Endothelial cell of umbilical vein (primary cell): Measurements from ENCODE around the gene PDGFB. TPM values are rescaled to one million over a fixed set of nuclear protein-coding genes. Genes with fewer than 3 reads are reported as not detected.
A peak's percentile ranks its signal among the peaks of the same experiment; 100 is the strongest.

Source experiments
- BruUV-seq: library from RNA; stranded (reverse); fragments of 400-500 nt; replicated peaks from 2 replicates; lab custom pipeline; 2021; lab: Mats Ljungman, UMichigan
- CTCF ChIA-PET: fragments of 300-600, 350-600 bp; sonication (Branson Sonifier 250); formaldehyde crosslinking; loops from one replicate; lab custom pipeline; 2021; ENCODE audit warnings: antibody characterized with exemption, inconsistent platforms; lab: Charles Lee
- POLR2A ChIA-PET: fragments of 300-600, 350-600 bp; sonication (Branson Sonifier 250); formaldehyde crosslinking; loops from one replicate; lab custom pipeline; 2021; ENCODE audit warnings: antibody characterized with exemption, inconsistent platforms; lab: Charles Lee
- DNase-seq: peaks from one replicate; pipeline ENCODE4 v3.0.0-alpha.2; 2011; ENCODE audit warnings: low read depth, low spot score
- FAIRE-seq: peaks from 2 replicates; lab custom pipeline; 2011; peaks lifted over from hg19 to GRCh38; lab: Jason Lieb, UNC
- H2AFZ ChIP-seq: 2 replicates; pipeline ENCODE4 v1.6.0; 2012; ENCODE audit warnings: low read depth, low read length, control low read depth, inconsistent platforms
- H3K27ac ChIP-seq: 2 replicates; pipeline ENCODE4 v1.5.1; 2011; ENCODE audit warnings: low read depth, mild to moderate bottlenecking, control low read depth, low read length, moderate library complexity; ENCODE audit not compliant: insufficient read depth
- H3K27me3 ChIP-seq, 2 experiments: 2 replicates each; pipeline versions ENCODE4 v1.6.0 to v1.6.1; 2011; ENCODE audit warnings: low read length in 2 of 2, mixed read lengths in 1 of 2; ENCODE audit not compliant: control insufficient read depth in 2 of 2, insufficient read depth in 2 of 2
- H3K36me3 ChIP-seq, 2 experiments: 2 replicates in 1 of 2; 3 replicates in 1 of 2; pipeline ENCODE4 v1.5.1; 2011; ENCODE audit warnings: low read length in 2 of 2, mild to moderate bottlenecking in 1 of 2, moderate library complexity in 1 of 2; ENCODE audit not compliant: control insufficient read depth in 2 of 2, insufficient read depth in 2 of 2; ENCODE audit errors: extremely low read depth in 1 of 2
- H3K4me1 ChIP-seq: 3 replicates; pipeline ENCODE4 v1.5.1; 2011; ENCODE audit warnings: mild to moderate bottlenecking, low read length; ENCODE audit not compliant: control insufficient read depth, insufficient read depth; ENCODE audit errors: extremely low read depth
- H3K4me2 ChIP-seq: 2 replicates; pipeline ENCODE4 v1.6.1; 2011; ENCODE audit warnings: low read length, control low read depth, mixed read lengths; ENCODE audit not compliant: insufficient read depth
- H3K4me3 ChIP-seq, 3 experiments: fragments of 200-600 bp in 1 of 3; sonication (generic), shearing (Covaris generic) in 1 of 3; replicated peaks in 1 of 3; 2 replicates each; pipeline ENCODE4 v1.5.1; 2011 to 2016; ENCODE audit warnings: control low read depth in 3 of 3, low read length in 3 of 3, mild to moderate bottlenecking in 2 of 3, inconsistent platforms in 1 of 3, low read depth in 1 of 3, moderate library complexity in 1 of 3; ENCODE audit not compliant: insufficient read depth in 1 of 3
- H3K79me2 ChIP-seq: 2 replicates; pipeline ENCODE4 v1.6.0; 2012; ENCODE audit warnings: low read length, inconsistent platforms; ENCODE audit not compliant: control insufficient read depth, insufficient read depth
- H3K9ac ChIP-seq: replicated peaks from 2 replicates; pipeline ENCODE3; 2011; ENCODE audit warnings: low read length, control low read depth; ENCODE audit not compliant: insufficient read depth; ENCODE audit errors: extremely low read depth
- H3K9me1 ChIP-seq: replicated peaks from 3 replicates; pipeline ENCODE4 v1.6.0; 2011; ENCODE audit warnings: mild to moderate bottlenecking, low read length; ENCODE audit not compliant: control insufficient read depth, insufficient read depth; ENCODE audit errors: extremely low read depth
- H3K9me3 ChIP-seq: replicated peaks from 2 replicates; pipeline ENCODE4 v1.5.1; 2012; ENCODE audit warnings: low read length, inconsistent platforms; ENCODE audit not compliant: control insufficient read depth, insufficient read depth
- H4K20me1 ChIP-seq: replicated peaks from 2 replicates; pipeline ENCODE3; 2011; ENCODE audit warnings: mild to moderate bottlenecking, low read length; ENCODE audit not compliant: control insufficient read depth, insufficient read depth; ENCODE audit errors: extremely low read depth
- CTCF ChIP-seq, 2 donors: IDR thresholded peaks; 1 replicate in 1 of 2; 2 replicates in 1 of 2; pipeline ENCODE4 v1.5.1; 2011; ENCODE audit warnings: low read length in 2 of 2, mild to moderate bottlenecking in 2 of 2, moderate library complexity in 2 of 2, control low read depth in 1 of 2, inconsistent platforms in 1 of 2, low read depth in 1 of 2; ENCODE audit not compliant: insufficient read depth in 1 of 2; ENCODE audit errors: extremely low read depth in 1 of 2
- EZH2 ChIP-seq: IDR thresholded peaks from 2 replicates; pipeline ENCODE4 v1.6.1; 2012; ENCODE audit warnings: borderline replicate concordance, low read depth, mild to moderate bottlenecking, moderate library complexity, low read length, inconsistent platforms; ENCODE audit not compliant: severe bottlenecking
- FOS ChIP-seq: IDR thresholded peaks from 2 replicates; pipeline ENCODE4 v1.6.1; 2011; ENCODE audit warnings: mild to moderate bottlenecking, low read length, moderate library complexity, borderline replicate concordance; ENCODE audit not compliant: insufficient read depth
- GATA2 ChIP-seq: IDR thresholded peaks from 2 replicates; pipeline ENCODE4 v1.7.0; 2011; ENCODE audit warnings: low read depth, mild to moderate bottlenecking, moderate library complexity, mixed read lengths, low read length; ENCODE audit not compliant: insufficient read length, insufficient read depth
- JUN ChIP-seq: IDR thresholded peaks from 2 replicates; pipeline ENCODE4 v1.6.1; 2011; ENCODE audit warnings: borderline replicate concordance, low read depth; ENCODE audit not compliant: insufficient read length, insufficient read depth
- MAX ChIP-seq: IDR thresholded peaks from 2 replicates; pipeline ENCODE4 v1.6.1; 2011; ENCODE audit not compliant: insufficient read depth, insufficient read length
- POLR2A ChIP-seq: IDR thresholded peaks from 2 replicates; pipeline ENCODE4 v1.6.1; 2012; ENCODE audit warnings: low read depth, mild to moderate bottlenecking, control low read depth, low read length
- POLR2AphosphoS5 ChIP-seq: IDR thresholded peaks from 2 replicates; pipeline ENCODE4 v1.6.1; 2012; ENCODE audit warnings: low read depth, mild to moderate bottlenecking, control low read depth, low read length, moderate library complexity; ENCODE audit not compliant: insufficient read depth
- dilution Hi-C: fragments of 300-500 bp; cut with MboI; formaldehyde crosslinking; loops from one replicate; pipeline ENCODE4 v1.15.0; 2019; ENCODE audit warnings: low sequenced_read_pairs; ENCODE audit not compliant: extremely low pct_ligation_motif_present
- intact Hi-C: fragments of 100-400 bp; cut with micrococcal nuclease; formaldehyde crosslinking; loops from one replicate; pipeline ENCODE4 v1.10.0; 2022
- polyA plus RNA-seq, 4 experiments: library from polyadenylated mRNA; depleted of rRNA in 3 of 4; stranded (reverse) in 3 of 4; unstranded in 1 of 4; fragments of >200 nt; gene quantifications; 2 replicates each; pipeline versions ENCODE4 v1.2.1 to v1.2.3, GENCODE V29; 2011 to 2012; ENCODE audit warnings: missing spikeins in 1 of 4
- total RNA-seq: library from RNA; stranded (reverse); gene quantifications from 2 replicates; pipeline ENCODE4 v1.2.3, GENCODE V29; 2021

The PDGFB gene
- total and polyA plus RNA-seq, 2 donors (not counting 3 experiments of a cell fraction or from before 2014, with no cell fraction given) = 135 to 240 TPM

- no peaks in the 10 kb centered on the region for H4K20me1 ChIP-seq
- dilution Hi-C loops (no loop called here), intact Hi-C loops (loop anchor here (1.0 to 10.0 kb wide), 2 partner anchors 36 to 346 kb away; partner anchors contain the start of gene ATF4)
- BruUV-seq = no TSS peak
- H3K9me1 ChIP-seq = no peaks in the 10 kb centered on the region
- H3K9ac ChIP-seq = peak overlapping the region; percentile 80
- H3K79me2 ChIP-seq = no peaks in the 10 kb centered on the region
- no peak overlapping the region for H3K4me3 ChIP-seq
- FAIRE-seq = peak; percentile 96
- H3K27me3 ChIP-seq = no peaks in the 10 kb centered on the region
- peak overlapping the region; percentile 20 for H3K4me2 ChIP-seq
- CTCF ChIA-PET = interaction anchor here (1.5 to 1.7 kb wide), 2 partner anchors 39 to 409 kb away, joined by 3 read pairs; no protein-coding TSS in a partner anchor
- TF ChIP-seq EZH2 (no peak), GATA2 (peak; percentile 98), MAX (no peak), FOS (peak; percentile 88), JUN (peak; percentile 97), POLR2A (no peak), CTCF (IDR thresholded peaks at IDR 0.05; ENCODE audit: extremely low read depth in 1 of 2, insufficient read depth in 1 of 2, low read depth in 1 of 2, low read length in 2 of 2) (no peak), POLR2AphosphoS5 (peak; percentile 62)
- H3K4me1 ChIP-seq = peaks cover 58% of the 10 kb centered on the region
- POLR2A ChIA-PET = no interaction called here
- DNase-seq = peak; percentile 94
- no peaks in the 10 kb centered on the region for H3K36me3 ChIP-seq
- H3K27ac ChIP-seq = peak overlapping the region; percentile 99
- no peaks in the 10 kb centered on the region for H3K9me3 ChIP-seq
- H2AFZ ChIP-seq = no peak overlapping the region
These were observed 66.3 kb downstream of the PDGFB start for GRCh38 chr22:39178206-39179111.
